Fibroblast of pulmonary artery (primary cell): ENCODE results near the gene TRIM75.
"Not testable (repeated sequence)": the region's sequence is repeated elsewhere in the genome, so short reads cannot be mapped to it uniquely, and the experiment has no call there.

ENCODE experiments used
- DNase-seq: peaks from one replicate; pipeline ENCODE4 v3.0.0-alpha.2; 2010; ENCODE audit warnings: low read depth
- H3K4me3 ChIP-seq: replicated peaks from 2 replicates; pipeline ENCODE4 v1.5.1; 2011; ENCODE audit warnings: low read depth, mild to moderate bottlenecking, control low read depth, low read length, moderate library complexity
- CTCF ChIP-seq: IDR thresholded peaks from 2 replicates; pipeline ENCODE4 v1.5.1; 2011; ENCODE audit warnings: mild to moderate bottlenecking, control low read depth, low read length, inconsistent platforms; ENCODE audit errors: missing control alignments

Gene TRIM75

GRCh38 chr4:165079476-165079875 is 25.8 kb downstream of the TRIM75 start:
- DNase-seq: peak; percentile 48
- H3K4me3 ChIP-seq: no peak overlapping the region
- TF ChIP-seq CTCF: no peak

GRCh38 chr4:165084787-165085186 is 31.1 kb downstream of the TRIM75 start:
- DNase-seq, H3K4me3 ChIP-seq: not testable (repeated sequence)

- TF ChIP-seq CTCF: no peak
- peak; percentile 61 for DNase-seq
Measured at GRCh38 chr4:165085946-165086345, 32.3 kb downstream of the TRIM75 start.

GRCh38 chr4:165088366-165088765 is 34.7 kb downstream of the TRIM75 start:
- DNase-seq: no peak
- no peak overlapping the region for H3K4me3 ChIP-seq
- no peak for TF ChIP-seq CTCF

More at GRCh38 chr4:165085946-165086345, 32.3 kb downstream of the TRIM75 start:
- no peak overlapping the region for H3K4me3 ChIP-seq

- H3K4me3 ChIP-seq, DNase-seq: not testable (repeated sequence)
Measured at GRCh38 chr4:165092187-165092586, 38.5 kb downstream of the TRIM75 start.

GRCh38 chr4:165094873-165095272 is 41.2 kb downstream of the TRIM75 start:
- TF ChIP-seq CTCF: no peak
- H3K4me3 ChIP-seq: no peak overlapping the region
- DNase-seq: no peak

- TF ChIP-seq CTCF: no peak
- DNase-seq: no peak
- no peak overlapping the region for H3K4me3 ChIP-seq
Measured at GRCh38 chr4:165095291-165095690, 41.6 kb downstream of the TRIM75 start.

- H3K4me3 ChIP-seq: no peak overlapping the region
- peak; percentile 63 for TF ChIP-seq CTCF
- DNase-seq: peak; percentile 53
Measured at GRCh38 chr4:165096776-165097175, 43.1 kb downstream of the TRIM75 start.
